ENCODE results near the gene TENM3.

DNA sequence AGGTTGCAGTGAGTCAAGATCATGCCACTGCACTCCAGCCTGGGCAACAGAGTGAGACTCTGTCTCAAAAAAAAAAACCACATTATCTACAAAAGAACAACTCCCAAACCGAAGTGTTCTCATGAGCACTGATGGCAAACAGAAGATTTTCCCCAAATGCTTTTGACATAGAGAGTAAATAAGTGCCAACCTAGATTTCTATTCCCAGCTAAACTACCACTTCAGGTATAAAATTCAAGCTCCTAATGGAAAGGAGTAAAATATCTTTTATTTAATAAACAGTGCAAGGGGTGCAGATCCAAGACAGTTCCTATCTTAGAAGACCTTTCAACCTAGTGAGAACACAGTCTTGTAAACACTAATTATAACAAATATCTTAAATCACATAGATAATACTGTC is 170.3 kb downstream of the TENM3 start:
- TF ChIP-seq RFX5 (IDR thresholded peaks at IDR 0.05; ENCODE audit: borderline replicate concordance, low read depth, low read length) (no peak), PHF8 (conservative IDR thresholded peaks at IDR 0.05; ENCODE audit: low read depth, low read length) (no peak), JUND (IDR thresholded peaks at IDR 0.05; ENCODE audit: low read length) (no peak), POLR2A (IDR thresholded peaks at IDR 0.05; ENCODE audit: control extremely low read depth in 1 of 2, low read depth in 2 of 2, low read length in 2 of 2) (no peak)
